Parathyroid adenoma (tissue), 2 donors: ENCODE measurements around the gene CYB5D1.

Experiments
- H2AFZ ChIP-seq: fragments of 300-600 bp; sonication (generic); one replicate; pipeline ENCODE4 v1.7.0; 2017; ENCODE audit warnings: antibody characterized with exemption, mild to moderate bottlenecking
- H3K27ac ChIP-seq: fragments of 300-600 bp; sonication (generic); one replicate; pipeline ENCODE4 v1.7.0; 2017
- H3K27me3 ChIP-seq: fragments of 300-600 bp; sonication (generic); one replicate; pipeline ENCODE4 v1.7.0; 2017; ENCODE audit warnings: low read length; ENCODE audit not compliant: control insufficient read depth, insufficient read depth
- H3K36me3 ChIP-seq: fragments of 300-600 bp; sonication (generic); one replicate; pipeline ENCODE4 v1.7.0; 2017; ENCODE audit warnings: low read length; ENCODE audit not compliant: control insufficient read depth, insufficient read depth
- H3K4me1 ChIP-seq: fragments of 300-600 bp; sonication (generic); one replicate; pipeline ENCODE4 v1.7.0; 2017; ENCODE audit warnings: control low read depth
- H3K4me2 ChIP-seq: fragments of 300-600 bp; sonication (generic); one replicate; pipeline ENCODE4 v1.7.0; 2017; ENCODE audit warnings: low read length
- H3K4me3 ChIP-seq: fragments of 300-600 bp; sonication (generic); one replicate; pipeline ENCODE4 v1.7.0; 2017; ENCODE audit warnings: low read depth, low read length
- H3K79me2 ChIP-seq: fragments of 300-600 bp; sonication (generic); one replicate; pipeline ENCODE4 v1.7.0; 2017; ENCODE audit warnings: control low read depth
- H3K9ac ChIP-seq: fragments of 300-600 bp; sonication (generic); one replicate; pipeline ENCODE4 v1.7.0; 2017; ENCODE audit warnings: mild to moderate bottlenecking
- H3K9me3 ChIP-seq: fragments of 300-600 bp; sonication (generic); one replicate; pipeline ENCODE4 v1.7.0; 2017; ENCODE audit warnings: low read length; ENCODE audit not compliant: control insufficient read depth
- CTCF ChIP-seq: fragments of 300-600 bp; sonication (generic); IDR thresholded peaks from one replicate; pipeline ENCODE4 v1.7.0; 2017; ENCODE audit warnings: antibody characterized with exemption, mild to moderate bottlenecking
- donor health status: primary hyperparathyroidism.

Gene CYB5D1

GRCh38 chr17:7875804-7876370, 18.1 kb downstream of the CYB5D1 start:
- Histone ChIP-seq H3K4me3 (no peak overlapping the region), H3K27ac (no peak overlapping the region), H3K9me3 (no peaks in the 10 kb centered on the region), H3K36me3 (no peaks in the 10 kb centered on the region), H2AFZ (no peak overlapping the region), H3K9ac (no peak overlapping the region), H3K79me2 (no peaks in the 10 kb centered on the region), H3K4me1 (no peaks in the 10 kb centered on the region), H3K27me3 (no peaks in the 10 kb centered on the region), H3K4me2 (no peak overlapping the region)
- no peak for TF ChIP-seq CTCF

GRCh38 chr17:7878234-7878633, 20.4 kb downstream of the CYB5D1 start:
- H2AFZ ChIP-seq, result no peak overlapping the region
- H3K4me3 ChIP-seq, result no peak overlapping the region
- H3K79me2 ChIP-seq, result no peaks in the 10 kb centered on the region
- no peaks in the 10 kb centered on the region for H3K27me3 ChIP-seq
- H3K4me1 ChIP-seq, result peaks cover 5% of the 10 kb centered on the region
- H3K9me3 ChIP-seq, result no peaks in the 10 kb centered on the region
- no peak overlapping the region for H3K27ac ChIP-seq
- no peaks in the 10 kb centered on the region for H3K36me3 ChIP-seq
- TF ChIP-seq CTCF, result no peak
- H3K9ac ChIP-seq, result no peak overlapping the region
- H3K4me2 ChIP-seq, result no peak overlapping the region

- Histone ChIP-seq H3K27ac (no peak overlapping the region), H3K36me3 (no peaks in the 10 kb centered on the region), H3K4me2 (no peak overlapping the region), H3K79me2 (no peaks in the 10 kb centered on the region), H3K9ac (no peak overlapping the region), H3K27me3 (no peaks in the 10 kb centered on the region), H3K9me3 (no peaks in the 10 kb centered on the region), H2AFZ (no peak overlapping the region), H3K4me3 (no peak overlapping the region), H3K4me1 (peaks cover 8% of the 10 kb centered on the region)
- TF ChIP-seq CTCF, result no peak
Measured at GRCh38 chr17:7880076-7880868, 22.5 kb downstream of the CYB5D1 start.

- no peak overlapping the region for H2AFZ ChIP-seq
- no peaks in the 10 kb centered on the region for H3K79me2 ChIP-seq
- no peaks in the 10 kb centered on the region for H3K27me3 ChIP-seq
- no peaks in the 10 kb centered on the region for H3K36me3 ChIP-seq
- peaks cover 8% of the 10 kb centered on the region for H3K4me1 ChIP-seq
- TF ChIP-seq CTCF, result no peak
- no peak overlapping the region for H3K4me3 ChIP-seq
- no peak overlapping the region for H3K4me2 ChIP-seq
- no peaks in the 10 kb centered on the region for H3K9me3 ChIP-seq
- peak overlapping the region; percentile 73 for H3K27ac ChIP-seq
- no peak overlapping the region for H3K9ac ChIP-seq
Measured at GRCh38 chr17:7881276-7882054, 23.7 kb downstream of the CYB5D1 start.
